ENCODE data around the gene CTNNA3.

- no peak for TF ChIP-seq EZH2 (IDR thresholded peaks at IDR 0.05; ENCODE audit: low read length, missing control alignments)
- TF ChIP-seq CTCF (conservative IDR thresholded peaks at IDR 0.05 in 1 of 2, IDR thresholded peaks at IDR 0.05 in 1 of 2; ENCODE audit: low read depth in 1 of 2, low read length in 2 of 2) = no peak
Observed at GRCh38 chr10:66786709-66787108, 909.3 kb downstream of the CTNNA3 start.
